ENCODE results near the gene BCAR1.

BCAR1 gene

DNA sequence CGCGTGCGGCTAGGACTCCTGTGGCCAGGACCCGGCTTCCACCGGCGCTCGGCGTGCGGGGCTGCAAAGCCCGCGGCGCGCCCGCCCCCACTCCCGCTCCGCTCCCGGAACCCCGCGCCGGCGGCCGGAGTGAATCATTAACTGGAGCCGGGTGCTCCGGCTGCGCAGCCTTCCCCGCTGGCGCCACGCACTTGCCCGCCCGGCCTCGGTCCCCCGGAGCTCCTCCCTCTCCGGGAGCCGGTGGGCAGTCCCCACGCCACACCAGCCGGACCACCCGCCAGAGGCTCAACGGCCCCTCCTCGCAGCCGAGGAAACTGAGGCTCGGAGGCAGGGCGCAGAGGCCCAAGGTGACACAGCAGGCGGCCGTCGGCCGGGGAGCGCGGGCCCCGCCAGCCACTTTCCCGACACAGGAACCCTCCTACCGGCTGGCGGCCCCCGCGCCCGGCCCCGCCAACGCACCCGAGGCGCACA, 580 bp downstream of the BCAR1 start:
- TF ChIP-seq, protein P1, sequence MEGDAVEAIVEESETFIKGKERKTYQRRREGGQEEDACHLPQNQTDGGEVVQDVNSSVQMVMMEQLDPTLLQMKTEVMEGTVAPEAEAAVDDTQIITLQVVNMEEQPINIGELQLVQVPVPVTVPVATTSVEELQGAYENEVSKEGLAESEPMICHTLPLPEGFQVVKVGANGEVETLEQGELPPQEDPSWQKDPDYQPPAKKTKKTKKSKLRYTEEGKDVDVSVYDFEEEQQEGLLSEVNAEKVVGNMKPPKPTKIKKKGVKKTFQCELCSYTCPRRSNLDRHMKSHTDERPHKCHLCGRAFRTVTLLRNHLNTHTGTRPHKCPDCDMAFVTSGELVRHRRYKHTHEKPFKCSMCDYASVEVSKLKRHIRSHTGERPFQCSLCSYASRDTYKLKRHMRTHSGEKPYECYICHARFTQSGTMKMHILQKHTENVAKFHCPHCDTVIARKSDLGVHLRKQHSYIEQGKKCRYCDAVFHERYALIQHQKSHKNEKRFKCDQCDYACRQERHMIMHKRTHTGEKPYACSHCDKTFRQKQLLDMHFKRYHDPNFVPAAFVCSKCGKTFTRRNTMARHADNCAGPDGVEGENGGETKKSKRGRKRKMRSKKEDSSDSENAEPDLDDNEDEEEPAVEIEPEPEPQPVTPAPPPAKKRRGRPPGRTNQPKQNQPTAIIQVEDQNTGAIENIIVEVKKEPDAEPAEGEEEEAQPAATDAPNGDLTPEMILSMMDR (IDR thresholded peaks at IDR 0.05; ENCODE audit: low read depth, low read length) = no peak
- DNase-seq (ENCODE audit: extremely low read depth, low read depth) = no peak

DNA sequence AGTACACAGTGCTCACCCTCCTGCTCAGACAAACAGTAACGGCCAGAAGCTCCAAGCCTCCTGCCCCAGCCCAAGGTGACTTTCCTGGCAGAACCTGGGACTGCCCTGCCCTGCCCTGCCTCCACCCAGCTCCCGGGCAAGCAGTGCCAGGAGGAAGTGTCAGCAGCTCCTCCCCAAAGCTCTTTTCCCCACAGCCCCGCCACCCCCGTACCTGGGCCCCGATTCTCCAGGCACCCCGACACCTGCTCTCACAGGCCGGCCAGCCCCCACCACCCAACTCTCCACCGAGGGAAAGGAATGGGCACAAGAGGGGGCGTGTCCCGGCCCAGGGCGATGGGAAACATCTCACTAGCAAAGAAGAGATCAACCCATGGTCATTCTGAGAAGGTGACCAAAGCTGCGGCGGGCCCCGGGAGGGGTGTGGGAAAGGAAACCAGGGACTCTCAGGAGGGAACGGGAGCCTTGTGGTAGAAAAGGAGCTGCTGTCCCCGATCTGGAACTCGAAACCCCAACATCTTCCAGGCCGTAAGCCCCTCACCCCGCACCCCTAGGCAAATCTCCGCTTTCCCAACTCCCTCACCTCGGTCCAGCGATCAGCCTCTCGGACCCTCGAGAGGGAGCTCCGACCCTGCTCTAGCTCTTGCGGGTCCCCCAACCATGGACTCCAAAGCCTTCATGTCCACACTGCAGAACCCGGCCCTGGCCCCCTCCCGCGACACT, 1.2 kb downstream of the BCAR1 start:
- TF ChIP-seq, protein P1 (IDR thresholded peaks at IDR 0.05; ENCODE audit: low read depth, low read length) = no peak
- no peak for DNase-seq (ENCODE audit: extremely low read depth, low read depth)

DNA sequence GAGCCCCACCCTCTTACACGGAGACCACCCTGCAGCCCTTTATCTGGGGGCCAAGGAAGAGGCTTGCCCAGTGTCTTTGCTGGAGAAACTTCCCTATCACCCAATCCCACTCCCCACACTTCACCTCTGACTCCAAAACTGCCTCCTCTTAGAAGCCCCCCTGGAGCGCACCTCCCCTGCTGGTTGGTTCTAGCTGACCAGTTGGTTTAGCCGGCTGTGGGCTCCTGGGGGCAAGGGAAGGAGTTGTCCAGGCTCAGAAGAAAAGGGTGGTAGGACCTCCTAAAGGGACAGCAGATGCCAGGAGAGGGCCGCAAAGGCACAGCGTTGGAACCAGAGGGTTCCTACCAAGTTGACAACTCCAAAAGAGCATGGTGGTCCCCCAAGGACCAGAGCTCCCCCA, 2.0 kb downstream of the BCAR1 start:
- DNase-seq (ENCODE audit: extremely low read depth, low read depth) = no peak
- TF ChIP-seq, protein P1 (IDR thresholded peaks at IDR 0.05; ENCODE audit: low read depth, low read length) = no peak

DNA sequence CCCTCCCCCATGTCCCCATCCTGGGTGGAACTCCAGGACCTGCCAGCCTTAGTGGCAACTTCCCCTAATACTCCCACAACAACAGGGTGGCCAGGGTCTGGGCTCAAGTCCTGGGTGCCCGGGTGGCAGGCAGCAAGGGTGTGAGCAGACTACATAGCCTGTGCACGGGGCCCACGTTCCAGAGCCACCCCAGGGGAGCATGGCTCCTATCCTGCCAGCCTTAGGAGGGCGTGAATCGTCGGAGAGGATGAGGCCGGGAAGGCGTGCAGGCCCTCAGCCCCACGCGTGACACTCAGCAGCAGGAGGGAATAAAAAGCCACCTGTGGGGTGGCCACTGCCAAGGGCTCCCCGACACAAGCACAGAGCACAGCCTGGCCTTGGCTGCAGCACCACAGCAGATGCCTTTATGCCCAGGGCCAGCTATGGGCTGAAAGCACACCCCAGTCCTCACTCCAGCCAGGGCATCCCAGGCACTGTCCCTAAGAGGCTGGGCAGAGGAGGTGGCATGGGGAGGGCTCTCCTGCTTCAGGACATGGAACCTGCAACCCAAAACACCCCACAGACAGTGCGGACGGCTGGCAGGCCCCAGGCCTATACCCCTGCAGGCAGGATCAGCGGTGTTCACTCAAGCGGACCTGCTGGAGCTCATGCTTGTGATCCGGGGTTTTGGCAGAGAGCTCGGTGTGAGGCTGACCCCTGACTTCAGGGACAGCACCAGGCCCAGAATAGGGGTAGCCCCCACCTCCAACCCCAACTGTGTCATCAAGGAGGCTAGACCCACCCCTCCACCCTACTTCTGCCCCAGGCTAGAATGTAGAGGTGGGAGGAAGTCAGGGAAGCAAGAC, 2.7 kb downstream of the BCAR1 start:
- DNase-seq (ENCODE audit: extremely low read depth, low read depth) = no peak
- TF ChIP-seq, protein P1 (IDR thresholded peaks at IDR 0.05; ENCODE audit: low read depth, low read length) = no peak

DNA sequence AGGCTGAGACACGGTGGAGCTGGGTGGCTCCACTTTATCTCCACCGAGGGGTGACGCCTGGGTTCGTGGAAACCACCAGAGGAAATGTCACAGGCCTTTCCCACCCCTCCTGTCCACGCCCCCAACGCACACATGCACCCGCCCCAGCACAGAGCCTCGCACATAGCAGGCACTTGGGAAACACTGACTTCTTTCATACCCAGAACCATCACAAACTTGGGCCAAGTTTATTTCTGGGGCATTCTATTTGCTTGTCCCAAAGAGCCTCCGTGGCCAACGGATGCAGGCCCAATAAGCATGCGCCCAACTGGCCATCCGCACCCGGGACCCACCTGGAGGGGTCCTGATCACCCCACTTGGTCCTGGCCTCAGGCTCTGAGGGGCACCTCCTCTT, 3.3 kb downstream of the BCAR1 start:
- TF ChIP-seq, protein P1 (IDR thresholded peaks at IDR 0.05; ENCODE audit: low read depth, low read length) = no peak
- DNase-seq (ENCODE audit: extremely low read depth, low read depth) = no peak

DNA sequence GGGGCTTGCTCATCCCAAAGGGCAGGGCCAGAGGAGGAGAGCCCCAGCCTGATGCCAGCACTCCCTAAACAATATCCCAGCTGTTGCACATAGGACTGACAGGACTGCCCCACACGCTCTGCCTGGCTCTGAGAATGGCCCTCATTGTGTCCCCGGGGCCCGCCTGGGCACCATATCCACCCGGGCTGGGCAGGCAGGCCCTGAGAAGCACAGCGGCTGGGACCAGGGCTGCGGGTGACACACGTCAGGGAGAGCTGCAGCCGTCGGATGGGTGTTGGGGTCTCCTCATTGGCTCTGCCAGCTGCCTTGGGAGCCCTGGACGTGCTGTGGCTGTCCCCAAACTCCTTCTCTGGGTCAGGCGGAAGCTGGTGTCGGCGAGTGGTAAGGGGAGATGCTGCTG, 4.2 kb downstream of the BCAR1 start:
- TF ChIP-seq, protein P1 (IDR thresholded peaks at IDR 0.05; ENCODE audit: low read depth, low read length) = no peak
- DNase-seq (ENCODE audit: extremely low read depth, low read depth) = no peak

All from AG09319 (cell line).